H1 (cell line): ENCODE data around the gene PTPRC. TPM values are rescaled to one million over a fixed set of nuclear protein-coding genes. Genes with fewer than 3 reads are reported as not detected.

Source experiments
- CTCF ChIA-PET: fragments of 300-600 bp; sonication (Branson Sonifier 250); formaldehyde crosslinking; loops from one replicate; lab custom pipeline; 2021; ENCODE audit not compliant: partially characterized antibody; lab: Charles Lee
- POLR2A ChIA-PET: fragments of 300-600 bp; sonication (Branson Sonifier 250); formaldehyde crosslinking; loops from one replicate; lab custom pipeline; 2021; ENCODE audit warnings: inconsistent platforms; ENCODE audit not compliant: partially characterized antibody; lab: Charles Lee
- DNase-seq, 2 experiments: peaks; one replicate each; pipeline versions ENCODE4 v3.0.0 to v3.0.0-alpha.2; 2010 to 2022; ENCODE audit warnings: low spot score in 2 of 2, low read depth in 1 of 2, mixed read lengths in 1 of 2
- FAIRE-seq: peaks from 2 replicates; lab custom pipeline; 2011; peaks lifted over from hg19 to GRCh38; lab: Jason Lieb, UNC
- H2AFZ ChIP-seq: 2 replicates; pipeline ENCODE4 v1.8.1; 2012; ENCODE audit warnings: low read length, inconsistent platforms
- H2AK5ac ChIP-seq: 2 replicates; pipeline ENCODE4 v1.6.1; 2013; ENCODE audit warnings: low read depth, low read length
- H2BK120ac ChIP-seq: replicated peaks from 2 replicates; pipeline ENCODE3; 2013; ENCODE audit warnings: low read depth, low read length, inconsistent platforms
- H2BK12ac ChIP-seq: 2 replicates; pipeline ENCODE4 v1.6.1; 2013; ENCODE audit warnings: low read depth, low read length
- H2BK15ac ChIP-seq: 2 replicates; pipeline ENCODE4 v1.6.1; 2013; ENCODE audit warnings: low read length
- H2BK20ac ChIP-seq: 2 replicates; pipeline ENCODE4 v1.6.1; 2013; ENCODE audit warnings: low read length
- H2BK5ac ChIP-seq: 2 replicates; pipeline ENCODE4 v1.6.1; 2013; ENCODE audit warnings: low read depth, low read length
- H3K14ac ChIP-seq: 2 replicates; pipeline ENCODE4 v1.6.1; 2013; ENCODE audit warnings: inconsistent platforms; ENCODE audit not compliant: insufficient read length
- H3K18ac ChIP-seq: 2 replicates; pipeline ENCODE4 v1.6.1; 2013; ENCODE audit warnings: low read length; ENCODE audit errors: extremely low read depth
- H3K23ac ChIP-seq: 2 replicates; pipeline ENCODE4 v1.6.1; 2013; ENCODE audit warnings: inconsistent platforms; ENCODE audit not compliant: insufficient read length
- H3K23me2 ChIP-seq: 2 replicates; pipeline ENCODE4 v1.6.1; 2013; ENCODE audit warnings: low read depth, low read length
- H3K27ac ChIP-seq: 2 replicates; pipeline ENCODE4 v1.6.1; 2011; ENCODE audit warnings: low read depth, low read length, inconsistent platforms
- H3K27me3 ChIP-seq, 4 experiments: replicated peaks in 1 of 4; 1 replicate in 1 of 4; 2 replicates in 3 of 4; pipeline versions ENCODE4 v1.6.1 to v1.8.1; 2011 to 2013; ENCODE audit warnings: low read length in 3 of 4, mild to moderate bottlenecking in 3 of 4, inconsistent platforms in 2 of 4, mixed read lengths in 2 of 4, moderate library complexity in 1 of 4; ENCODE audit not compliant: control insufficient read depth in 3 of 4, insufficient read depth in 3 of 4; ENCODE audit errors: extremely low read depth in 1 of 4
- H3K36me3 ChIP-seq, 4 experiments: 2 replicates each; pipeline versions ENCODE4 v1.6.1 to v1.8.1; 2011 to 2013; ENCODE audit warnings: mild to moderate bottlenecking in 4 of 4, low read length in 3 of 4, moderate library complexity in 2 of 4, control low read depth in 1 of 4, inconsistent platforms in 1 of 4; ENCODE audit not compliant: insufficient read depth in 4 of 4, control insufficient read depth in 2 of 4
- H3K4ac ChIP-seq: replicated peaks from 2 replicates; pipeline ENCODE3; 2013; ENCODE audit warnings: low read length, low read depth, mixed read lengths, inconsistent platforms; ENCODE audit not compliant: insufficient read length
- H3K4me1 ChIP-seq, 4 experiments: replicated peaks in 1 of 4; 1 replicate in 1 of 4; 2 replicates in 3 of 4; pipeline versions ENCODE4 v1.6.1 to v1.8.1; 2011 to 2013; ENCODE audit warnings: low read length in 3 of 4, inconsistent platforms in 2 of 4, mixed read lengths in 1 of 4; ENCODE audit not compliant: insufficient read depth in 4 of 4, control insufficient read depth in 3 of 4
- H3K4me2 ChIP-seq, 2 experiments: 2 replicates each; pipeline versions ENCODE4 v1.6.1 to v1.8.1; 2011 to 2013; ENCODE audit warnings: low read depth in 2 of 2, low read length in 2 of 2, control low read depth in 1 of 2, inconsistent platforms in 1 of 2, mild to moderate bottlenecking in 1 of 2; ENCODE audit not compliant: insufficient read depth in 1 of 2
- H3K4me3 ChIP-seq, 4 experiments: fragments of 200-600, 300-600 bp in 1 of 4; sonication (generic), shearing (Covaris generic), sonication (Bioruptor Twin) in 1 of 4; 2 replicates each; pipeline versions ENCODE4 v1.5.1 to v1.8.1; 2011 to 2016; ENCODE audit warnings: low read length in 4 of 4, low read depth in 3 of 4, control low read depth in 2 of 4, inconsistent platforms in 2 of 4, mild to moderate bottlenecking in 2 of 4, mixed read lengths in 1 of 4, moderate library complexity in 1 of 4; ENCODE audit not compliant: insufficient read depth in 2 of 4; ENCODE audit errors: extremely low read depth in 1 of 4
- H3K56ac ChIP-seq: replicated peaks from 2 replicates; pipeline ENCODE3; 2013; ENCODE audit warnings: low read depth, mild to moderate bottlenecking, mixed read lengths, low read length, inconsistent platforms; ENCODE audit not compliant: insufficient read length
- H3K79me1 ChIP-seq: 2 replicates; pipeline ENCODE4 v1.6.1; 2013; ENCODE audit warnings: low read depth, low read length, control low read depth
- H3K79me2 ChIP-seq, 2 experiments: 2 replicates each; pipeline versions ENCODE4 v1.6.1 to v1.8.1; 2012 to 2013; ENCODE audit warnings: low read length in 2 of 2, mild to moderate bottlenecking in 2 of 2, inconsistent platforms in 1 of 2; ENCODE audit not compliant: insufficient read depth in 2 of 2, control insufficient read depth in 1 of 2
- H3K9ac ChIP-seq, 4 experiments: replicated peaks in 1 of 4; 1 replicate in 1 of 4; 2 replicates in 3 of 4; pipeline versions ENCODE4 v1.6.1 to v1.8.1; 2011 to 2013; ENCODE audit warnings: low read depth in 3 of 4, low read length in 3 of 4, control low read depth in 2 of 4, mild to moderate bottlenecking in 2 of 4, moderate library complexity in 2 of 4, inconsistent platforms in 1 of 4; ENCODE audit errors: extremely low read depth in 1 of 4
- H3K9me3 ChIP-seq, 2 experiments: 2 replicates each; pipeline versions ENCODE4 v1.6.1 to v1.8.1; 2012 to 2013; ENCODE audit warnings: mild to moderate bottlenecking in 2 of 2, moderate library complexity in 2 of 2, control low read depth in 1 of 2, inconsistent platforms in 1 of 2, low read depth in 1 of 2, low read length in 1 of 2, mixed read lengths in 1 of 2; ENCODE audit not compliant: insufficient read depth in 2 of 2
- H4K20me1 ChIP-seq, 2 experiments: replicated peaks in 1 of 2; 2 replicates each; pipeline versions ENCODE3 to v1.8.1; 2011 to 2013; ENCODE audit warnings: inconsistent platforms in 2 of 2, low read length in 2 of 2, mild to moderate bottlenecking in 1 of 2; ENCODE audit not compliant: insufficient read depth in 2 of 2, control insufficient read depth in 1 of 2
- H4K5ac ChIP-seq: 2 replicates; pipeline ENCODE4 v1.6.1; 2013; ENCODE audit warnings: low read length, low read depth, mixed read lengths, inconsistent platforms; ENCODE audit not compliant: insufficient read length
- H4K8ac ChIP-seq: 2 replicates; pipeline ENCODE4 v1.8.0; 2013; ENCODE audit warnings: mild to moderate bottlenecking, moderate library complexity, low read length, inconsistent platforms; ENCODE audit not compliant: insufficient read depth; ENCODE audit errors: extremely low read depth
- H4K91ac ChIP-seq: replicated peaks from 2 replicates; pipeline ENCODE3; 2013; ENCODE audit warnings: low read length, mixed read lengths, inconsistent platforms; ENCODE audit not compliant: insufficient read length
- ASH2L ChIP-seq: fragments of 200-600, 300-600 bp; sonication (generic); IDR thresholded peaks from one replicate; pipeline ENCODE4 v1.7.1; 2017; ENCODE audit warnings: low read length
- ATF3 ChIP-seq: IDR thresholded peaks from 2 replicates; pipeline ENCODE4 v1.6.1; 2011; ENCODE audit warnings: low read depth, mild to moderate bottlenecking, low read length; ENCODE audit not compliant: insufficient read depth
- CBX5 ChIP-seq: fragments of 300-800, 300-1000 bp; sonication (generic); IDR thresholded peaks from 2 replicates; pipeline ENCODE4 v1.7.1; 2016; ENCODE audit warnings: antibody characterized with exemption, low read length, low read depth
- JUN ChIP-seq: IDR thresholded peaks from 2 replicates; pipeline ENCODE4 v1.6.1; 2011; ENCODE audit warnings: low read depth, mild to moderate bottlenecking, improper control_type of control experiment, low read length
- NRF1 ChIP-seq: IDR thresholded peaks from 2 replicates; pipeline ENCODE4 v1.6.1; 2011; ENCODE audit warnings: mild to moderate bottlenecking, low read depth, low read length, improper control_type of control experiment
- SP1 ChIP-seq: IDR thresholded peaks from 2 replicates; pipeline ENCODE4 v1.6.1; 2011; ENCODE audit warnings: low read depth, low read length
- WGBS, 2 experiments: shearing (Covaris generic) in 1 of 2; methylation state at CpG; one replicate each; pipeline versions ENCODE4 v1.1.6 to v1.1.7; 2013 to 2015; ENCODE audit warnings: low lambda C conversion rate in 2 of 2, mixed read lengths in 2 of 2, inconsistent platforms in 1 of 2, low coverage in 1 of 2, missing lambda C conversion rate in 1 of 2; ENCODE audit not compliant: insufficient replicate concordance in 2 of 2, insufficient coverage in 1 of 2, insufficient read length in 1 of 2; ENCODE audit errors: extremely low coverage in 1 of 2, missing lambda C conversion rate in 1 of 2; 5-methylcytosine and 5-hydroxymethylcytosine counted together
- polyA plus RNA-seq, 7 experiments: library from polyadenylated mRNA; depleted of rRNA in 3 of 7; stranded (reverse) in 5 of 7; unstranded in 2 of 7; fragments of >200 nt in 5 of 7; fragments of 200-250 nt in 2 of 7; gene quantifications; 1 replicate in 5 of 7; 2 replicates in 1 of 7; 4 replicates in 1 of 7; pipeline versions ENCODE4 v1.2.1 to v1.2.3, GENCODE V29; 2011 to 2013; ENCODE audit warnings: missing spikeins in 2 of 7, mixed read lengths in 2 of 7
- total RNA-seq: library from RNA; stranded (reverse); fragmentation: NEBNext Ultra II Directional; extraction: Animal tissue kit (Norgen Biotek cat#: 25700); gene quantifications from 2 replicates; pipeline ENCODE4 v1.2.1, GENCODE V29; 2021

The PTPRC gene
- total and polyA plus RNA-seq, 2 of the 8 experiments (the other 6 are each of a cell fraction or from before 2014, with no cell fraction given): 0.05 TPM; not detected in 1

GRCh38 chr1:198604975-198605374 lies 33.9 kb upstream of the PTPRC start:
- peaks cover 0 to 5% (median 3%) of the 10 kb centered on the region in 4 experiments; a peak in 2 of 7 replicates for H3K4me1 ChIP-seq
- no peak overlapping the region for H3K14ac ChIP-seq
- H2AK5ac ChIP-seq: no peak overlapping the region
- POLR2A ChIA-PET: no interaction called here
- WGBS, 2 experiments: 100% methylated on average over 1 of the region's 1 CpG; no CpG with 5 or more reads in 1 of the 2 experiments
- no peak overlapping the region for H3K4me3 ChIP-seq
- H2BK120ac ChIP-seq: no peak overlapping the region
- no peak for FAIRE-seq
- H3K9ac ChIP-seq: no peak overlapping the region
- H3K27ac ChIP-seq: no peak overlapping the region
- H3K27me3 ChIP-seq: no peaks in the 10 kb centered on the region
- no peak overlapping the region for H2BK15ac ChIP-seq
- no peak overlapping the region for H3K56ac ChIP-seq
- H3K9me3 ChIP-seq: peaks cover 0 to 6% of the 10 kb centered on the region in 2 experiments; a peak in 1 of 4 replicates
- H4K8ac ChIP-seq: no peak overlapping the region
- H4K20me1 ChIP-seq: no peaks in the 10 kb centered on the region
- no peak overlapping the region for H2BK20ac ChIP-seq
- H2BK12ac ChIP-seq: no peak overlapping the region
- H3K23me2 ChIP-seq: no peaks in the 10 kb centered on the region
- H3K79me2 ChIP-seq: no peaks in the 10 kb centered on the region
- no peak overlapping the region for H4K5ac ChIP-seq
- H3K18ac ChIP-seq: no peak overlapping the region
- H3K4ac ChIP-seq: no peak overlapping the region
- TF ChIP-seq CBX5 (no peak), ATF3 (no peak), NRF1 (no peak), SP1 (no peak), JUN (no peak), ASH2L (no peak)
- TF ChIP-seq, all 59 proteins: peak for 0
- no peak overlapping the region for H2AFZ ChIP-seq
- no peak overlapping the region for H3K4me2 ChIP-seq
- H3K23ac ChIP-seq: no peak overlapping the region
- H3K79me1 ChIP-seq: no peaks in the 10 kb centered on the region
- no peak overlapping the region for H2BK5ac ChIP-seq
- no peak overlapping the region for H4K91ac ChIP-seq
- no peaks in the 10 kb centered on the region; a peak in 1 of 8 replicates for H3K36me3 ChIP-seq
- DNase-seq: no peak
- CTCF ChIA-PET: no interaction called here
